PC-3 (cell line): ENCODE measurements around the gene HDAC8.

ENCODE experiments used
- CTCF ChIP-seq: fragments of 300-600 bp; sonication (generic); conservative IDR thresholded peaks from 2 replicates; pipeline ENCODE4 v1.5.1; 2017; ENCODE audit warnings: antibody characterized with exemption, low read depth, mild to moderate bottlenecking, low read length
- EZH2 ChIP-seq: fragments of 300-600 bp; sonication (generic); IDR thresholded peaks from one replicate; pipeline ENCODE4 v1.6.1; 2017; ENCODE audit warnings: antibody characterized with exemption, mild to moderate bottlenecking, low read length; ENCODE audit not compliant: unreplicated experiment

GRCh38 chrX:72532366-72532765, 40.3 kb downstream of the HDAC8 start:
- TF ChIP-seq EZH2 (no peak), CTCF (no peak)
